HepG2 (cell line): ENCODE measurements around the gene TLR9.

Source experiments
- CHD2 ChIP-seq: IDR thresholded peaks from 2 replicates; pipeline ENCODE4 v1.6.1; 2011; ENCODE audit warnings: low read depth, low read length, improper control_type of control experiment
- DR1 ChIP-seq: sonication (generic); formaldehyde crosslinking; IDR thresholded peaks from 2 replicates; pipeline ENCODE4 v1.8.0; 2021; ENCODE audit warnings: mild to moderate bottlenecking, missing genetic modification reagents, inconsistent platforms
- HOXD1 ChIP-seq: sonication (generic); formaldehyde crosslinking; IDR thresholded peaks from 2 replicates; pipeline ENCODE4 v1.5.0; 2020; ENCODE audit warnings: missing genetic modification reagents
- KDM1A ChIP-seq: IDR thresholded peaks from 2 replicates; pipeline ENCODE4 v1.6.1; 2016; ENCODE audit warnings: missing compliant biosample characterization
- POLR2A ChIP-seq, 2 experiments: IDR thresholded peaks; 2 replicates each; pipeline ENCODE4 v1.6.1; 2011; ENCODE audit warnings: low read depth in 2 of 2, low read length in 2 of 2, mild to moderate bottlenecking in 1 of 2, moderate library complexity in 1 of 2; ENCODE audit not compliant: insufficient read depth in 1 of 2
- ZNF12 ChIP-seq: sonication (generic); formaldehyde crosslinking; IDR thresholded peaks from 2 replicates; pipeline ENCODE4 v1.5.0; 2020; ENCODE audit warnings: missing genetic modification reagents
- ZNF143 ChIP-seq: sonication (generic); formaldehyde crosslinking; IDR thresholded peaks from 2 replicates; pipeline ENCODE4 v1.4.0; 2020; ENCODE audit warnings: missing genetic modification reagents
- ZNF674 ChIP-seq: sonication (generic); formaldehyde crosslinking; IDR thresholded peaks from 2 replicates; pipeline ENCODE4 v1.5.0; 2020; ENCODE audit warnings: low read depth, mild to moderate bottlenecking, missing genetic modification reagents

DNA sequence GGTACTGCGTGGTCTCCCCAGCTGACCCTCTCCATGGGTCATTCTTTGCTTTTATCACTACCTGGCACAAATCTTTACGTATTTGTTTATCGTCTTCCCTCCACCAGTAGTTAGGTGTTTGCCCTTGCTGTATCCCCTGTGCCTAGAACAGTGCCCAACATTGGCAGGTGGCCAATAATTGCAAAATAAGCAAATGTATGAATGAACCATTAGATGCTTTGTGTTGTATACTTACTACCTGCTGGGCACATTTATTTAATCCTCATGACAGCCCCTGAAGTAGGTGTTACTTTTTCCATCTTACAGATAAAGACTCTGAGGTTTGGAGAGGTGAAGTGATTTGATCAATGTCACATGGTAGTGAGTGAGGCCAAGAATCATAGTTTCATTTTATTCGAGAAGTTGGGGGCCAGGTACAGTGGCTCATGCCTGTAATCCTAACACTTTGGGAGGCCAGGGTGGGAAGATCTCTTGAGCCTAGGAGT is 15.5 kb upstream of the TLR9 start:
- TF ChIP-seq DR1 (no peak), ZNF12 (CRISPR knock-in tag) (no peak), CHD2 (no peak), POLR2A (IDR thresholded peaks at IDR 0.05; ENCODE audit: insufficient read depth in 1 of 2, low read depth in 2 of 2, low read length in 2 of 2) (no peak), HOXD1 (CRISPR knock-in tag) (no peak), ZNF143 (CRISPR knock-in tag) (no peak), ZNF674 (CRISPR knock-in tag) (no peak), KDM1A (CRISPR knock-in tag) (no peak)
